SH-SY5Y (cell line): ENCODE results near the gene TBC1D22A.

Source experiments
- GATA2 ChIP-seq: IDR thresholded peaks from 2 replicates; pipeline ENCODE4 v1.6.1; 2011; ENCODE audit warnings: mild to moderate bottlenecking, low read depth, low read length
- GATA3 ChIP-seq: IDR thresholded peaks from 2 replicates; pipeline ENCODE4 v1.6.1; 2011; ENCODE audit warnings: low read depth, mild to moderate bottlenecking, low read length, moderate library complexity

GRCh38 chr22:47174096-47174495 lies 411.6 kb downstream of the TBC1D22A start:
- no peak for TF ChIP-seq GATA3
- no peak for TF ChIP-seq GATA2
